GDM1 (cell line): Measurements from ENCODE around the gene CACNA1B.
"Not testable (repeated sequence)": the region's sequence is repeated elsewhere in the genome, so short reads cannot be mapped to it uniquely, and the experiment has no call there.

ENCODE experiments used
- DNase-seq: peaks from one replicate; lab custom pipeline; 2025; lab: John Stamatoyannopoulos, UW

Gene CACNA1B

DNA sequence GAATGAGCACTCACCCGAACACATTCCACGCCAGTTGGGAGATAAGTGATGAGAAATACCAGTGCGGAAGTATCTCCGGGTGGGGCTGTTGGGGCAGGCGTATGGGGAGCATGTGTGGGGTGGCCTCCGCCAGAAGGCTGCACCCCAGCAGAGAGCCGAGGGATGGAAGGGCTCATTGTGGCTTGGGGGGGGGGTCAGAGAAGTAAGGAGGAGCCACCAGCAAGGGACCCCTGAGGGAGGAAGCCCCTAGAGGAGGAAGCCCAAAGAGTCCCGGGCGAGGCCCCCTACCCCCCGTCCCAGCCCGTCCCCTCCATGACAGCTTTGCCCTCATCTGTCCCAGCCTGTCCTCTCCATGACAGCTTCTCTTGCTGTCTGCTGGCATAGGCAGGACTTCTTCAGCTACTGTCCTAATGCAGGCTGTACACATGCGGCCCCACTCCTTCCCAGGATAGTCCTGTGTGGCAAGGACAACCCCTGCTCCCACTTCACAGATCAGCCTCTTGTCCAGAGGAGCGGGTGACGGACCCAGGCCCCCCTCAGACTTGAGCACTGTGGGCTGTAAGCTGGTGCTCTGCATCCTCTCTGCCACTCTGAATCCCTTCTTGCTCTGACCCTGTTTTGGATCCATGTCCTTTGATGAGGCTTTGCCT lies 239.6 kb downstream of the CACNA1B start:
- DNase-seq = no peak

DNA sequence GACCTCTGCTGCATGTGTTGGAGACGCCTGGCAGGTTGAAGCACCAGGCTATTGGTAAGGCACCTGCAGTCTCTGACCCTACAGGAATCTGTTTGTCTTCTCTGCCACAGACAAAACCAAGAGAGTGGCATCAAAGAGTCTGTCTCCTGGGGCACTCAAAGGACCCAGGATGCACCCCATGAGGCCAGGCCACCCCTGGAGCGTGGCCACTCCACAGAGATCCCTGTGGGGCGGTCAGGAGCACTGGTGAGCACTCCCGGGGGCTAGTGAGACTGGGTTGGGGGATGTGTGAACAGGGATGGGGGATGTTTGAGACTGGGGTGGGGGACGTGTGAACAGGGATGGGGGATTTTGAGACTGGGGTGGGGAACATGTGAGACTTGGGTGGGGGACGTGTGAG lies 240.3 kb downstream of the CACNA1B start:
- DNase-seq = no peak

DNA sequence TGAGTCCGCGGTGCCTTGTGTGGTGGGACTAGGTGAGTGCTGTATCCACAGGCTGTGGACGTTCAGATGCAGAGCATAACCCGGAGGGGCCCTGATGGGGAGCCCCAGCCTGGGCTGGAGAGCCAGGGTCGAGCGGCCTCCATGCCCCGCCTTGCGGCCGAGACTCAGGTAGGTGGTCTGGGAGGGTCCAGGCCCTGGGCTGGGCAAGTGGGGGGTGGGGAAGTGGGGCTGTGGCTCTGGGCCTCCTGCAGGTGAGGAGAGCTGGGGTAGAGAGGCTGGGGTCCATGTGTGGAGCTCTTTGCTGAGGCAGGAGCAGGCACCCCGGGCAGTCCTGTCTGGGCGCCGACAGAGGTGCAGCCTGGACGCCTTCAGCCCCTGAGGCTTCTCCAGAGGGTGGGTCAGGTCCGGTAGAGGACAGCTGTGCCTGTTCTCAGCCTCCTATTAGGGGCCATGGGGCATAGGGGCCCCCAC lies 241.1 kb downstream of the CACNA1B start:
- DNase-seq = no peak

DNA sequence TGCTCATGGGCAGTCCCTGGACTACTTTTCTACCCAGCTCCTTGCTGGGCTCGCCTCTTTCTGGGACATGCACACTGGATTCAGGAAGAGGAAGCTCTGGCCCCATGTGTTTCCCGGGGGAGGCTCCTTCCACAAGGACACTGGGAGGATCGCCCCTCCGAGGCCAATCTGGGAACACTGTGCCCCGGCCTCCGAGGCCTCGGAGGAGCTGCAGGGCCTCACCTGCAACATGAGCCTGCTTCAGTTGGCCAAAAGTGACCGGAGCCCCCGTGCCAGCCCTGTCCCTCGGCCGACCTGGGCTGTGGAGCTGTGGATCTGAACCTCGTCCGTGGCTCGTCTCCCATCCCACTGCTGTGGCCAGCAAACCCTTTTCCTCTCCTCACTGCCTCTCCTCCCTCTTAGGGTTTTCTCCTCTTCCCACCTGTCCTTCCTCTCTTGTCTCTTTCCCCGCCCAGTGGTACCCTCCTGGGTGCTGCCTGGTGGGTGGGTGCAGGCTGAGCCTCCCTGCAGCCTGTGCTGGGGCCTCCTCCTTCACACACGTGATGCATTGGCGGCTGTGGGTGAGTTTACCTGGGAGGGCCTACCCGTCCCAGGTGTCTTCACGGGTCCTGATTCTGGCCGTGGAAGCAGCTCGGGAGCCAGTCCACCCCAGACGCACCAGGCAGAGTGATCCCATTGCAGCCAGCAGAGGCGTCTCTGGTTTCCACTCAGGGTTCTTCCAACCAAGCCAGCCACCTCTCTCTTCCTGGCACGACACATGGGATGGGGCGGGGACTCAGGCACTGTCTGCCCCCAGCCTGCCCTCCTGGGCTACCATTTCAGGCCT lies 241.8 kb downstream of the CACNA1B start:
- no peak for DNase-seq

DNA sequence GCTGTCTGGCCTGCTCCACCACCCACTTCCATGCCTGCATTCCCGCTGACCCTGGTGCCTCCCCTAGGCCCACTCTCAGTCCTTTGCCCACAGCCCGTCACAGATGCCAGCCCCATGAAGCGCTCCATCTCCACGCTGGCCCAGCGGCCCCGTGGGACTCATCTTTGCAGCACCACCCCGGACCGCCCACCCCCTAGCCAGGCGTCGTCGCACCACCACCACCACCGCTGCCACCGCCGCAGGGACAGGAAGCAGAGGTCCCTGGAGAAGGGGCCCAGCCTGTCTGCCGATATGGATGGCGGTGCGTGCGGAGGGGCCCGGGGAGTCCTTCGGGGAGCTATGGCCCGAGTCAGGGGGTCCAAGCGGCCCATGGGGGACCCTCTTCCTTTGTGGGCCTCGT lies 242.5 kb downstream of the CACNA1B start:
- no peak for DNase-seq

DNA sequence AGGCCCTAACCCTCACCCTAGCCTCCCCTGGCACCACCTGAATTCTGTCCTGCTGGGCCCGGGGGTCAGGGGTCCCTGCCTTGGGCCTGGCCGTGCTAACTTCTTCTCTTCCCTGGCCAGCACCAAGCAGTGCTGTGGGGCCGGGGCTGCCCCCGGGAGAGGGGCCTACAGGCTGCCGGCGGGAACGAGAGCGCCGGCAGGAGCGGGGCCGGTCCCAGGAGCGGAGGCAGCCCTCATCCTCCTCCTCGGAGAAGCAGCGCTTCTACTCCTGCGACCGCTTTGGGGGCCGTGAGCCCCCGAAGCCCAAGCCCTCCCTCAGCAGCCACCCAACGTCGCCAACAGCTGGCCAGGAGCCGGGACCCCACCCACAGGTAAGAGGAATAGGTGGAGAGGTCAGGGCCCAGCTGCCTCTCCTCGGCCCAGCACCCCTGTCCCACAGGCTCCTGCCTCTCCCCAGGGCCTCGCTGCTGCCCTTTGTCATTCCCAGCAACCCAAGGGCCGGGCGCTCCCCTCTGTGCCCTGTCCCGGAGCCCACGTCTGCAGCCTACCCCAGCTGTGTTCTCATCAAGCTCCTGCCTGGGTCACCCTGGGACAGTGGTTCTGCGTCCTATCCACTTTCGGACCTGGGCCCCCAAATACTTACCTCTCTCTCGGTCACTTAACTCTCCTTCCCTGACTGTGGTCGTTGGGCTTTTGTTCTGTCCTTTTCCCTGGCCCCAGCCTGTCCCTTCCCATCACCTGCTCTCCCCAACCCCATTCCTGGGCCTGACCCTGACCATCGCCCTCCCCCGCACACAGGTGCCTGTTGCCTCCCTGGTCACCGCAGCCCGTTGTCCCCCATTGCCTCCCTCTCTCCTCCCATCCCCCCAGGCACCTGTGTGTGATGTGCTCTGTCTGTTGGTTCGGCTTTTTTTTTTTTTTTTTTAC lies 243.2 kb downstream of the CACNA1B start:
- no peak for DNase-seq

DNA sequence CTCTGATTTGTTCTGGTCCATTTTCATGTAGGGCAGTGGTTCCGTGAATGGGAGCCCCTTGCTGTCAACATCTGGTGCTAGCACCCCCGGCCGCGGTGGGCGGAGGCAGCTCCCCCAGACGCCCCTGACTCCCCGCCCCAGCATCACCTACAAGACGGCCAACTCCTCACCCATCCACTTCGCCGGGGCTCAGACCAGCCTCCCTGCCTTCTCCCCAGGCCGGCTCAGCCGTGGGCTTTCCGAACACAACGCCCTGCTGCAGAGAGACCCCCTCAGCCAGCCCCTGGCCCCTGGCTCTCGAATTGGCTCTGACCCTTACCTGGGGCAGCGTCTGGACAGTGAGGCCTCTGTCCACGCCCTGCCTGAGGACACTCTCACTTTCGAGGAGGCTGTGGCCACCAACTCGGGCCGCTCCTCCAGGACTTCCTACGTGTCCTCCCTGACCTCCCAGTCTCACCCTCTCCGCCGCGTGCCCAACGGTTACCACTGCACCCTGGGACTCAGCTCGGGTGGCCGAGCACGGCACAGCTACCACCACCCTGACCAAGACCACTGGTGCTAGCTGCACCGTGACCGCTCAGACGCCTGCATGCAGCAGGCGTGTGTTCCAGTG lies 244.0 kb downstream of the CACNA1B start:
- DNase-seq = no peak

DNA sequence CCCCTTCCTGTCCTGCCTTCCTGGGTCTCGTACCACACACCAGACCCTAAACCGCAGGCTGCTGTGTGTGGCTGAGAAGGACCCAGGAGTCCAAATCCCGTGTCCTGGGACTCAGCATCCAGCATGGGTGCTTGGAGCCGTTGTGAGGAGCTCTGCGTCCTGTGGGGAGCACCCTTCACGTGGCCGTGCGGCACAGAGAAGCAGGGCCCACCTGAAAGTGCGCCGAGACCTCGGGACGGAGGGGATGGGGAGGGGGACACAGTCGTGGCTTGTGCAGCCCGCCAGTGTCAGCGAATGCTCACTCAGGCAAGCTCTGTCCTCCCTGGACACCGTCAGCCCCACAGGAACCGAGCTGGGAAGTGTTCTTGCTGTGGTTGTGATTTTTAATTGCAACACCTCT lies 244.6 kb downstream of the CACNA1B start:
- DNase-seq = no peak

DNA sequence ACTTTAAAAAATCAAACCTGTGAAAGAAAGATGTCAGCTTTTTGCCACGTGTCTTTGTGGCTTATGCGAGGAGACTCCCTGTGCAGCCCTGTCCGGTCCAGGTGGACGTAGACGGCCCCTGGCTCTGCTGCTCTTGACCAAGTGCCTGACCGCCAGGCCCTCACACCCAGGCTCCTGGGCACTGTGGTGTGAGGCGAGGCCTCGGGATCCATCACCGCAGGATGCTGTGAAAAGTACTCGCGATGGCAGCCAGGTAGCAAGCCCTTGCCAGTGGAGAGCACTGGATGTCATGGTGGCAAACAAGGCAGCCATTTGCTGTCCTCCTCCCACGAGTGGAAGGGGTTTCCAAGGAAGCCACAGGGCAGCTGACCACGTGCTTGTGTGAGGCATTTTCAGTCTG lies 245.1 kb downstream of the CACNA1B start:
- DNase-seq = no peak

DNA sequence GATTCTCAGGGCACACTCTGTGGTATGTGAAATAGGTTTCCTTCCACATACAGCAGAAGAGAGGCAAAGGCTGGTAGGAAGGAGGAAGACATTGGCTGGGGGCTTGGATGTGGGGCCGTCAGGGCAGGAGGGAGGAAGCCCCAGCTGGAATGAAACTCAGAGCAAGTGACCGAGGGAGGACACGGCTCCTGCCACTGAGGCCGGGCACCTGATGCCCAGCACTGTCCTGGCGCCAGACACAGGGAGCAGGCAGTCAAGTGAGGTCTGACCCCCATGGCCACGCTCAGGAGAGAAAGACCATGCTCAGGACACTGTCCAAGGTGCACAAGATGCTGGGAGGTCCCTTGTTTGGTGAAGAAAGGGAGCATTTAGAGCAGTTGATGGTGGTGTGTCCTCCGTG lies 245.5 kb downstream of the CACNA1B start:
- DNase-seq = no peak

DNA sequence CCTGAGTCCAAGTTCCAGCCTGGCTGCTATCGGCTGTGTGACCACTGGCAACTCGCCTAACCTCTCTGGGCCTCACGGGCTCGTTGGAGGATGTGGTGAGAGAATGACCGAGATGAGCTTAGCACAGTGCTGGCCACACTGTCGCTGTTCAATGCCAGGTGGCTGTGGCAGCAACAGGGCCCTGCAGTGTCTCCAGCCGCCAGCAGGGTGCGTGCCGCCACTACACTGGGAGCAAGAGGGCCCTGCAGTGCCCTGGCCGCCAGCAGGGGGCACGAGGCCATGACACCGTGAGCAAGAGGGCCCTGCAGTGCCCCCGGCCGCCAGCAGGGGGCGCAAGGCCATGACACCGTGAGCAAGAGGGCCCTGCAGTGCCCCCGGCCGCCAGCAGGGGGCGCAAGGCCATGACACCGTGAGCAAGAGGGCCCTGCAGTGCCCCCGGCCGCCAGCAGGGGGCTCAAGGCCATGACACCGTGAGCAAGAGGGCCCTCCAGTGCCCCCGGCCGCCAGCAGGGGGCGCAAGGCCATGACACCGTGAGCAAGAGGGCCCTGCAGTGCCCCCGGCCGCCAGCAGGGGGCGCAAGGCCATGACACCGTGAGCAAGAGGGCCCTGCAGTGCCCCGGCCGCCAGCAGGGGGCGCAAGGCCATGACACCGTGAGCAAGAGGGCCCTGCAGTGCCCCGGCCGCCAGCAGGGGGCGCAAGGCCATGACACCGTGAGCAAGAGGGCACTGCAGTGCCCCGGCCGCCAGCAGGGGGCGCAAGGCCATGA lies 248.7 kb downstream of the CACNA1B start:
- DNase-seq = not testable (repeated sequence)

DNA sequence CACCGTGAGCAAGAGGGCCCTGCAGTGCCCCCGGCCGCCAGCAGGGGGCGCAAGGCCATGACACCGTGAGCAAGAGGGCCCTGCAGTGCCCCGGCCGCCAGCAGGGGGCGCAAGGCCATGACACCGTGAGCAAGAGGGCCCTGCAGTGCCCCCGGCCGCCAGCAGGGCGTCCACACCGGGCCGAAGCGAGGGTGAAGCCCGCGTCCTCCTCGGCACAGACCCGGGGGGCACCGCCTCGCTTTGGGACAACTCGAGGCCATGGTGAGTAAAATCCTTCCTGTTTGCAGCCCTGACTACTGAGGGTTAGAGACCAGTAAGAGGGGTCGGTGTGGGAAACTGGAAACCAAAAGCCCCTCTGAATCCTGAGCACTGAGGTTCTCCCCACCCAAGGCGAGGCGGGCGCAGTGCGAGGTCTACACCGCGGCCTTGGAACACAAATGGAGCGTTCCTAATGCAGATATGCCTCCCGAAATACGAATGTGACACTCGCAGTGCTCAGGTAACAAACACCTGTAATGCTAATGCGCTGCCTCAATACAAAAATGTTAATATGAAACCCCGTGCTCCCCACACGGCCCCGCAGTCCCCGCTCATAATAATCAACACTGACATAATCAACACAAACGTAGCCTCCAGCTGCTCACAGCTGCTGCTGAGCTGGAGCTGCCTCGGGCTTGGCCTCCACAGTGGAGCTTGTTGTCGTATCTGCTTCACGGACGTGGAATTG lies 249.4 kb downstream of the CACNA1B start:
- DNase-seq = not testable (repeated sequence)

DNA sequence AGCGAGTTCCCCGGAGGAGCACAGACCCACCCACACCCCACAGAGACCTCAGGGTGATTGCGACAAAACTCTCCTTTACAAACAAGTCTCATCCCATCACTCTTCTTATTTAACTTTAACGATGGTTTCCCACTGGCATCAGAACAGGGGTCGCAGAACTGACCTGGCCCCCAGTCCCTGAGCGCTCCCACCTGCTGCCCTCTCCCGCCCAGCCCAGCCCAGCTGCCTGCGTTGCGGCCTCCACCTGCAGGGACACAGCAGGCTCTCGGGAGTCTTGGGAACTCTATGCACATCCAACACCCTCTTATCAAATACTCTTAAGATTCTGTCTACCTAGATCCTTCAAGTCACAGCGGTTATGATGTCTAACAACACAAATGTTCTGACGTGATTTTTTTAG lies 250.4 kb downstream of the CACNA1B start:
- DNase-seq = not testable (repeated sequence)

DNA sequence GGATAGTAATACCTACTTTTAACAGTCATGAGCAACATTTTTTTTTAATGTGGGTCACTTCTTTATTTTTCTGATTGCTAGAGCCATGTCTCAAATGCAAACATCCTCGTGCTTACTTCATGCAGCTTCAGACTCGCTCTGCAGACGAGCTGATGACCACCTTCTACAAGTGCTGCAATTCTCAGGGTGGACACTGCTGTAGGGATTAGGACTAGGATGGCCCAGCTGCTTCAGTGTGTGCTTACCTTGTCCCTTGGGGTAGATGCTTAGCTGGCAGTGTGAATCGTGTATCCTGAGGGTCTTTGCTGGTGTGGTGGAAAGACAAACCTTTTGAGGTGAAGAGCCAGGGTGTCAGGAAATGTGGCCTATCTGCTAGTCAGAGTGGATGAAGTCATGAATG lies 251.7 kb downstream of the CACNA1B start:
- DNase-seq = not testable (repeated sequence)

DNA sequence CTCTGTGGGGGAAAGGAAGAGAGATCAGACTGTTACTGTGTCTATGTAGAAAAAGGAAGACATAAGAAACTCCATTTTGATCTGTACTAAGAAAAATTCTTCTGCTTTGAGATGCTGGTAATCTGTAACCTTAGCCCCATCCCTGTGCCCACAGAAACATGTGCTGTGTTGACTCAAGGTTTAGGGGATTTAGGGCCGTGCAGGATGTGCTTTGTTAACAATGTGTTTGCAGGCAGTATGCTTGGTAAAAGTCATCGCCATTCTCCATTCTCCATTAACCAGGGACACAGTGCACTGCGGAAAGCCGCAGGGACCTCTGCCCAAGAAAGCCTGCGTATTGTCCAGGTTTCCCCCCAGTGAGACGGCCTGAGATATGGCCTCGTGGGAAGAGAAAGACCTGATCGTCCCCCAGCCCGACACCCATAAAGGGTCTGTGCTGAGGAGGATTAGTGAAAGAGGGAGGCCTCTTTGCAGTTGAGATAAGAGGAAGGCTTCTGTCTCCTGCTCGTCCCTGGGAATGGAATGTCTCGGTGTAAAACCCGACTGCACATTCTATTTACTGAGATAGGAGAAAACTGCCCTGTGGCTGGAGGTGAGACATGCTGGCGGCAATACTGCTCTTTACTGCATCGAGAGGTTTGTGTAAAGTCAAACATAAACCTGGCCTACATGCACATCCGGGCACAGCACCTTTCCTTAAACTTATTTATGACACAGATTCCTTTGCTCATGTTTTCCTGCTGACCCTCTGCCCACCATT lies 255.5 kb downstream of the CACNA1B start:
- not testable (repeated sequence) for DNase-seq

DNA sequence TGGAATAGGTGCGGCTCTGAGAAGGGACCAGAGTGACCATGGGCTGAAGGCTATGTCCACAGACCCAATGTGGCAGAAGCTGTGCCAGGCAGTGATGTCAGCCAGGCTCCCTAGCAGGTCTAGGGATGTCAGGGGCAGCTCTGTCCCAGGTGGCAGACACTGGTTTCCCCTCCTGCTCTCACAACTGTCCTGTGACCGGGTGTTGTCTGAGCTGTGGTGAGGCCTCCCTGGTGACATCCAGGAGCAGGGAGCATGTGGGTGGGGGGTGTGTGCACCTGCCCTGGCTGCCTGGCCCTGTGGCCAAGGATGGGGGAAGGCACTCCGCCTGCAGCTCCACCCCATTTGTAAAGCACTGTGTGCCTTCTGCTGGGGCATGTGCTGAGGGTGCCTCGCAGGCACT lies 257.0 kb downstream of the CACNA1B start:
- DNase-seq = not testable (repeated sequence)

DNA sequence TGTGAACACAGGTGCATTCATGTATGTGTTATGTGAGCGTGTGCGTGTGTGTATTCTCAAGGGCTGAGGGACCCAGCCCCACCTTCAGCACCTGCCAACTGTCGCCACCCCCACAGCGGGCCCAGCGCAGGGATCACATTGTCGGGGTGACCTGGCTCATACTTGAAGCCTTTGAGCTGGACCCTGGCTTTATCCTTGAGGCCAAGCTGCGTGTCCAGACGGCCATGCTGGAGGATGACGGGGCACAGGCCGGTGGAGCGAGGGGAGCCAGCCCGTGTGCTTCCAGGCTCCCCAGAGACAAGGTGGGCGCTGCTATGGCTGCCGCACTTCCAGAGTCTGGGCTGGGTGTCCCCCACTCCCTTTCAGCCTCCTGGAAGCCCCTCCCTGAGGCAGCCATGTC lies 261.5 kb downstream of the CACNA1B start:
- DNase-seq = not testable (repeated sequence)

DNA sequence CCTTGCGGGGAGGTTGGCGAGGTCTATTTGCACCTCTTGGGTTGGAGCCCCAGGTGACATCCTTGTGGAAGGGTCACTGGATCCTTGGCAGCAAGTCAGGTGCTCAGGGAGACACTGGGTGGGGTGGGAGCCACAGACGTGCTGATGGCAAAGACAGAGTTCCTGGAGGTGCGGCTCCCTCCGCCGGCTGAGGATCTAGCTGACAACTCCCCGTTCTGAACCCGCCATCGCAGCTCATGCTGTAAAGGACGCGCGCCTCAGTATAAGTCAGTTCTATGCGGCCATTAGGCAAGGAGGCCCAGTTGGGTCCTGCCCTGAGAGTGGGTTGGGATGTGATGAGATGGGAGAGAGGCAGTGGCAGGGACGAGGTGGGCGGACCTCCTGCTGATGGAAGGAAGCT lies 263.4 kb downstream of the CACNA1B start:
- DNase-seq = not testable (repeated sequence)

DNA sequence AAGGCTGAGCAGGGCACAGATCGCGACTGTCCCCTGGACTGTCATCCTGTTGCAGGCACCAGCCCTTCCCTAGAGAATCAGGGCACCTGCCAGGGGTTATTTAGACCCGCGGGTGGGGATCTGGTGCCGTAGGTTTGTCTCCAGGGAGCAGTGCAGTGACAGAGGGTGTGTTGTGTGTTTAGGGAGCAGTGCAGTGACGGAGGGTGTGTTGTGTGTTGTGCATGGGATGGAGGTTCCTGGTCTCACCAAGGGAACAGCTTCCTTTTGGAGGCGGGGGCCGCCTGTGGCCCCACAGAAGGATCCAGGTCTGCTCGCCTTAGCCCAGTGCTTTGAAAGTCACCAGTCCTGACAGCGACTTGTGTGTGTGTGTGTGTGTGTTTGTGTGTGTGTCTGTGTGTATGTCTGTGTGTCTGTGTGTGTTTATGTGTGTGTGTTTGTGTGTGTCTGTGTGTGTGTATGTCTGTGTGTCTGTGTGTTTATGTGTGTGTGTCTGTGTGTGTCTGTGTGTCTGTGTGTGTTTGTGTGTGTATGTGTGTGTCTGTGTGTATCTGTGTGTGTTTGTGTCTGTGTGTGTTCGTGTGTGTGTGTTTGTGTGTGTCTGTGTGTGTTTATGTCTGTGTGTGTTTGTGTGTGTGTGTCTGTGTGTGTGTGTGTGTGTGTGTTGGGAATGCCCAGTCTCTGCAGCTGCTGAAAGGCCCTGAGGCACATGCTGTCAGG lies 265.1 kb downstream of the CACNA1B start:
- not testable (repeated sequence) for DNase-seq
